Transverse colon (tissue), 4 donors: ENCODE measurements around the gene MAOA. TPM values are rescaled to one million over a fixed set of nuclear protein-coding genes. Genes with fewer than 3 reads are reported as not detected.
"Not testable (repeated sequence)": the region's sequence is repeated elsewhere in the genome, so short reads cannot be mapped to it uniquely, and the experiment has no call there.

Experiments
- DNase-seq: peaks from one replicate; pipeline ENCODE4 v3.0.0-alpha.2; 2019
- H3K27ac ChIP-seq, 4 donors: fragments of 200-600 bp; sonication (generic); 2 replicates each; pipeline ENCODE4 v1.5.1; 2016 to 2018; ENCODE audit warnings: inconsistent platforms in 4 of 4
- H3K27me3 ChIP-seq: fragments of 200-600 bp; sonication (generic); 2 replicates; pipeline ENCODE4 v1.5.1; 2017; ENCODE audit warnings: inconsistent platforms
- H3K36me3 ChIP-seq, 4 donors: fragments of 200-600 bp; sonication (generic); 2 replicates each; pipeline ENCODE4 v1.5.1; 2017 to 2019; ENCODE audit warnings: inconsistent platforms in 4 of 4
- H3K4me1 ChIP-seq, 4 donors: fragments of 200-600 bp; sonication (generic); 2 replicates each; pipeline ENCODE4 v1.5.1; 2017 to 2020; ENCODE audit warnings: inconsistent platforms in 4 of 4
- H3K4me3 ChIP-seq, 4 donors: fragments of 200-600 bp; sonication (generic); 1 replicate in 1 of 4; 2 replicates in 3 of 4; pipeline versions ENCODE4 v1.5.1 to v1.6.1; 2017 to 2019; ENCODE audit warnings: inconsistent platforms in 4 of 4
- H3K9me3 ChIP-seq, 2 donors: fragments of 200-600 bp; sonication (generic); 2 replicates each; pipeline ENCODE4 v1.5.1; 2017 to 2019; ENCODE audit warnings: inconsistent platforms in 2 of 2
- EP300 ChIP-seq: sonication (generic); formaldehyde crosslinking; IDR thresholded peaks from one replicate; pipeline ENCODE4 v1.6.1; 2017; ENCODE audit warnings: antibody characterized with exemption, low read depth
- POLR2A ChIP-seq: fragments of 450-650 bp; IDR thresholded peaks from one replicate; pipeline ENCODE4 v1.6.1; 2016; ENCODE audit warnings: antibody characterized with exemption, mild to moderate bottlenecking, moderate library complexity
- POLR2AphosphoS5 ChIP-seq, 3 donors: sonication (generic); formaldehyde crosslinking; IDR thresholded peaks; one replicate each; pipeline ENCODE4 v1.6.1; 2016; ENCODE audit warnings: antibody characterized with exemption in 3 of 3
- WGBS, 2 donors: methylation state at CpG; one replicate each; pipeline ENCODE4 v1.1.5; 2018; ENCODE audit warnings: low coverage in 1 of 2; 5-methylcytosine and 5-hydroxymethylcytosine counted together
- in situ Hi-C, 4 donors: fragments of 200-750 bp; cut with MboI; loops; one replicate each; pipeline versions ENCODE4 v1.15.0 to v1.15.1; 2017; ENCODE audit warnings: low sequenced_read_pairs in 3 of 4, low pct_ligation_motif_present in 1 of 4, low pct_unique_long_range_greater_than_20kb in 1 of 4
- intact Hi-C: fragments of 100-400 bp; cut with DNase I; formaldehyde crosslinking; loops from one replicate; pipeline ENCODE4 v1.15.1; 2023; ENCODE audit warnings: low total_unique reads
- total RNA-seq, 4 donors: library from RNA; depleted of rRNA; stranded (reverse); fragments of >200 nt; gene quantifications; one replicate each; pipeline ENCODE4 v1.1.0, GENCODE V29; 2016
- TF ChIP-seq, protein P1 (sequence below), 5 experiments: fragments of 200-600 bp in 3 of 5; fragments of 450-650 bp in 2 of 5; sonication (generic) in 3 of 5; IDR thresholded peaks; 1 replicate in 2 of 5; 2 replicates in 3 of 5; pipeline ENCODE4 v1.5.1; 2016 to 2017; ENCODE audit warnings: antibody characterized with exemption in 5 of 5, inconsistent platforms in 3 of 5, mild to moderate bottlenecking in 2 of 5, moderate library complexity in 1 of 5

The MAOA gene
- total RNA-seq, 4 donors from 2014 or later: 104 to 425 (median 289) TPM

- no peaks in the 10 kb centered on the region for H3K36me3 ChIP-seq
- no peak overlapping the region for H3K4me3 ChIP-seq
- in situ Hi-C loops: no loop called here
- no peak for DNase-seq
- 80% methylated on average over 1 of the region's 1 CpG; no CpG with 5 or more reads in 1 of the 2 donors for WGBS, 2 donors
- intact Hi-C loops: no loop called here
- H3K27me3 ChIP-seq: no peaks in the 10 kb centered on the region
- H3K9me3 ChIP-seq: no peaks in the 10 kb centered on the region
- TF ChIP-seq, protein P1, sequence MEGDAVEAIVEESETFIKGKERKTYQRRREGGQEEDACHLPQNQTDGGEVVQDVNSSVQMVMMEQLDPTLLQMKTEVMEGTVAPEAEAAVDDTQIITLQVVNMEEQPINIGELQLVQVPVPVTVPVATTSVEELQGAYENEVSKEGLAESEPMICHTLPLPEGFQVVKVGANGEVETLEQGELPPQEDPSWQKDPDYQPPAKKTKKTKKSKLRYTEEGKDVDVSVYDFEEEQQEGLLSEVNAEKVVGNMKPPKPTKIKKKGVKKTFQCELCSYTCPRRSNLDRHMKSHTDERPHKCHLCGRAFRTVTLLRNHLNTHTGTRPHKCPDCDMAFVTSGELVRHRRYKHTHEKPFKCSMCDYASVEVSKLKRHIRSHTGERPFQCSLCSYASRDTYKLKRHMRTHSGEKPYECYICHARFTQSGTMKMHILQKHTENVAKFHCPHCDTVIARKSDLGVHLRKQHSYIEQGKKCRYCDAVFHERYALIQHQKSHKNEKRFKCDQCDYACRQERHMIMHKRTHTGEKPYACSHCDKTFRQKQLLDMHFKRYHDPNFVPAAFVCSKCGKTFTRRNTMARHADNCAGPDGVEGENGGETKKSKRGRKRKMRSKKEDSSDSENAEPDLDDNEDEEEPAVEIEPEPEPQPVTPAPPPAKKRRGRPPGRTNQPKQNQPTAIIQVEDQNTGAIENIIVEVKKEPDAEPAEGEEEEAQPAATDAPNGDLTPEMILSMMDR (IDR thresholded peaks at IDR 0.05): no peak
- no peak for TF ChIP-seq EP300
- no peak for TF ChIP-seq POLR2A
- no peak for TF ChIP-seq POLR2AphosphoS5 (IDR thresholded peaks at IDR 0.05)
- H3K27ac ChIP-seq: peak overlapping the region in 1 of 4 donors; percentile 31
- peaks cover 0 to 27% (median 3%) of the 10 kb centered on the region in 4 donors for H3K4me1 ChIP-seq
Measured at GRCh38 chrX:43663173-43663572, 7.1 kb downstream of the MAOA start.

GRCh38 chrX:43664258-43664657 lies 8.2 kb downstream of the MAOA start:
- peaks cover 0 to 33% (median 1%) of the 10 kb centered on the region in 4 donors for H3K4me1 ChIP-seq
- 57 to 80% methylated on average over 2 to 3 of the region's 3 CpGs for WGBS, 2 donors
- no peaks in the 10 kb centered on the region for H3K9me3 ChIP-seq
- no peak for DNase-seq
- no peaks in the 10 kb centered on the region for H3K27me3 ChIP-seq
- no peak for TF ChIP-seq POLR2AphosphoS5 (IDR thresholded peaks at IDR 0.05)
- no peaks in the 10 kb centered on the region for H3K36me3 ChIP-seq
- H3K4me3 ChIP-seq: no peak overlapping the region
- in situ Hi-C loops: no loop called here
- intact Hi-C loops: no loop called here
- peak overlapping the region in 2 of 4 donors; percentile 2 to 41 for H3K27ac ChIP-seq

GRCh38 chrX:43664708-43665107 lies 8.6 kb downstream of the MAOA start:
- Histone ChIP-seq H3K9me3 (no peaks in the 10 kb centered on the region), H3K4me3 (no peak overlapping the region)
- TF ChIP-seq POLR2AphosphoS5 (IDR thresholded peaks at IDR 0.05) (no peak), EP300 (no peak), POLR2A (no peak)
- TF ChIP-seq, protein P1 (IDR thresholded peaks at IDR 0.05): no peak

DNA sequence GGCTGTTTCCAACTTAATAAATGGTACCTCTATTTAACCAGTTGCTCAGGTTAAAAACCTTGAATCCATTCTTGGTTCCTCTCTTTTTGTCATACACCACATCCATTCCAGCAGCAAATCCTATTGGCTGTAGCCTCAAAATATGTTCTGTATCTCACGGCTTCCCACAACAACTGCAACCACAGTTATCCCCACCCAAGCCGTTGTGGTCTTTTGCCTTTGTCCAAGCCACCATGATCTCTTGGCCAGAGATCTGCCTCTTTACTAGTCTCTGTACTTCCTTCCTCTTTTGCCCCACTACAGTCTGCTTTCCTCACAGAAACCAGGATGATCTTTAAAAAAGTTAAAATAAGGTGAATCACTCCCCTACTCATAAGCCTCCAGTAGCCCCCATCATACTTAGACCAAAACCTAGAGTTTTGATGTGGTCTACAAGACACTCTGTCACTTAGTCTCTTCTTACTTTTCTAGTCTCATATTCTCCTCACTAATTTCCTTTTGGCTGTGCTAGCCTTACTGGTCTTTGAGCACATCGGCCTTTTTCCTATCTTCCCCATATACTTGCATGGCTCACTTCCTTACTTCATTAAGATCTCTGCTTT lies 10.3 kb downstream of the MAOA start:
- in situ Hi-C loops: no loop called here
- H3K4me1 ChIP-seq: peaks cover 0 to 33% (median 1%) of the 10 kb centered on the region in 4 donors
- 84% methylated on average over 3 of the region's 3 CpGs; no CpG with 5 or more reads in 1 of the 2 donors for WGBS, 2 donors
- no peak overlapping the region for H3K27ac ChIP-seq
- H3K4me3 ChIP-seq: no peak overlapping the region
- H3K27me3 ChIP-seq: no peaks in the 10 kb centered on the region
- H3K9me3 ChIP-seq: no peaks in the 10 kb centered on the region
- DNase-seq: no peak
- no peak for TF ChIP-seq POLR2A
- no peak for TF ChIP-seq EP300
- TF ChIP-seq POLR2AphosphoS5 (IDR thresholded peaks at IDR 0.05): no peak
- TF ChIP-seq, protein P1 (IDR thresholded peaks at IDR 0.05): no peak
- H3K36me3 ChIP-seq: no peaks in the 10 kb centered on the region
- intact Hi-C loops: no loop called here

More at GRCh38 chrX:43664708-43665107, 8.6 kb downstream of the MAOA start:
- intact Hi-C loops: no loop called here
- Histone ChIP-seq H3K27me3 (no peaks in the 10 kb centered on the region), H3K27ac (peak overlapping the region in 2 of 4 donors; percentile 2 to 41), H3K36me3 (no peaks in the 10 kb centered on the region), H3K4me1 (peaks cover 0 to 33% (median 1%) of the 10 kb centered on the region in 4 donors)
- 40 to 44% methylated on average over 1 to 3 of the region's 3 CpGs for WGBS, 2 donors
- in situ Hi-C loops: no loop called here
- no peak for DNase-seq

- H3K9me3 ChIP-seq, in situ Hi-C loops, H3K27me3 ChIP-seq, intact Hi-C loops, H3K4me3 ChIP-seq, H3K36me3 ChIP-seq: not testable (repeated sequence)
- WGBS, 2 donors: 59% methylated on average over 19 of the region's 19 CpGs; no CpG with 5 or more reads in 1 of the 2 donors
- Histone ChIP-seq H3K4me1 (peaks cover 0 to 35% (median 6%) of the 10 kb centered on the region in 4 donors), H3K27ac (peak overlapping the region; percentile 49 to 69 (median 60))
- peak; percentile 61 for DNase-seq
Measured at GRCh38 chrX:43675965-43676628, 20.0 kb downstream of the MAOA start.
